ENCODE data around the gene AK4.

- TF ChIP-seq CTCF (IDR thresholded peaks at IDR 0.05 in 4 of 5, conservative IDR thresholded peaks at IDR 0.05 in 1 of 5), result no peak
- TF ChIP-seq POLR2A (IDR thresholded peaks at IDR 0.05), result no peak
Measured at GRCh38 chr1:65119951-65120350, 28.1 kb upstream of the AK4 start.
